Astrocyte (in vitro differentiated cells and primary cell): ENCODE data around the gene PMS1. TPM values are rescaled to one million over a fixed set of nuclear protein-coding genes. Genes with fewer than 3 reads are reported as not detected.

Source experiments
- DNase-seq: peaks from one replicate; pipeline ENCODE4 v3.0.0-alpha.2; 2010; ENCODE audit warnings: low read depth
- FAIRE-seq: peaks from 2 replicates; lab custom pipeline; 2011; peaks lifted over from hg19 to GRCh38; lab: Jason Lieb, UNC
- H2AFZ ChIP-seq: 2 replicates; pipeline ENCODE4 v1.6.0; 2012; ENCODE audit warnings: low read depth, low read length, inconsistent platforms
- H3K27ac ChIP-seq: 2 replicates; pipeline ENCODE4 v1.5.1; 2011; ENCODE audit warnings: low read depth, low read length, inconsistent platforms
- H3K27me3 ChIP-seq: 2 replicates; pipeline ENCODE4 v1.6.0; 2011; ENCODE audit warnings: low read length, inconsistent platforms; ENCODE audit not compliant: insufficient read depth
- H3K36me3 ChIP-seq: 2 replicates; pipeline ENCODE4 v1.5.1; 2011; ENCODE audit warnings: low read length, inconsistent platforms; ENCODE audit not compliant: insufficient read depth
- H3K4me1 ChIP-seq: 2 replicates; pipeline ENCODE4 v1.5.1; 2011; ENCODE audit warnings: low read length, inconsistent platforms; ENCODE audit not compliant: insufficient read depth
- H3K4me2 ChIP-seq: 2 replicates; pipeline ENCODE4 v1.6.0; 2012; ENCODE audit warnings: low read length, inconsistent platforms
- H3K4me3 ChIP-seq: 2 replicates; pipeline ENCODE4 v1.5.1; 2011; ENCODE audit warnings: low read depth, mild to moderate bottlenecking, low read length, inconsistent platforms; ENCODE audit not compliant: insufficient read depth
- H3K79me2 ChIP-seq: 2 replicates; pipeline ENCODE4 v1.6.0; 2012; ENCODE audit warnings: mild to moderate bottlenecking, low read length, inconsistent platforms; ENCODE audit not compliant: insufficient read depth
- H3K9ac ChIP-seq: 2 replicates; pipeline ENCODE4 v1.6.0; 2012; ENCODE audit warnings: mild to moderate bottlenecking, low read length, inconsistent platforms
- H3K9me3 ChIP-seq: 2 replicates; pipeline ENCODE4 v1.5.1; 2012; ENCODE audit warnings: low read depth, mild to moderate bottlenecking, low read length, inconsistent platforms; ENCODE audit not compliant: insufficient read depth
- H4K20me1 ChIP-seq: 2 replicates; pipeline ENCODE4 v1.6.0; 2012; ENCODE audit warnings: low read length, inconsistent platforms; ENCODE audit not compliant: insufficient read depth
- H3K27ac Mint-ChIP-seq: one replicate; pipeline ENCODE4 v1.8.0; 2021; ENCODE audit warnings: mild to moderate bottlenecking, mixed read lengths; ENCODE audit not compliant: unreplicated experiment
- H3K27me3 Mint-ChIP-seq: one replicate; pipeline ENCODE4 v1.8.0; 2021; ENCODE audit warnings: low read depth, mixed read lengths; ENCODE audit not compliant: unreplicated experiment
- H3K36me3 Mint-ChIP-seq: one replicate; pipeline ENCODE4 v1.8.0; 2021; ENCODE audit warnings: low read depth, mixed read lengths; ENCODE audit not compliant: unreplicated experiment
- H3K4me1 Mint-ChIP-seq: one replicate; pipeline ENCODE4 v1.8.0; 2021; ENCODE audit warnings: low read depth, mixed read lengths; ENCODE audit not compliant: unreplicated experiment
- H3K4me3 Mint-ChIP-seq: one replicate; pipeline ENCODE4 v1.8.0; 2021; ENCODE audit warnings: mild to moderate bottlenecking, moderate library complexity, mixed read lengths; ENCODE audit not compliant: unreplicated experiment
- H3K9me3 Mint-ChIP-seq: one replicate; pipeline ENCODE4 v1.8.0; 2021; ENCODE audit warnings: mild to moderate bottlenecking, mixed read lengths; ENCODE audit not compliant: unreplicated experiment
- CTCF ChIP-seq: IDR thresholded peaks from 2 replicates; pipeline ENCODE4 v1.5.1; 2011; ENCODE audit warnings: low read depth, mild to moderate bottlenecking, inconsistent platforms, low read length, moderate library complexity; ENCODE audit not compliant: insufficient read depth
- EZH2 ChIP-seq: IDR thresholded peaks from 2 replicates; pipeline ENCODE4 v1.6.1; 2012; ENCODE audit warnings: mild to moderate bottlenecking, low read length, inconsistent platforms; ENCODE audit not compliant: insufficient read depth
- total RNA-seq: library from RNA; stranded (reverse); gene quantifications from 2 replicates; pipeline ENCODE4 v1.2.1, GENCODE V29; 2021

Gene PMS1
- total RNA-seq, 1 donor from 2014 or later = 27.5 TPM

DNA sequence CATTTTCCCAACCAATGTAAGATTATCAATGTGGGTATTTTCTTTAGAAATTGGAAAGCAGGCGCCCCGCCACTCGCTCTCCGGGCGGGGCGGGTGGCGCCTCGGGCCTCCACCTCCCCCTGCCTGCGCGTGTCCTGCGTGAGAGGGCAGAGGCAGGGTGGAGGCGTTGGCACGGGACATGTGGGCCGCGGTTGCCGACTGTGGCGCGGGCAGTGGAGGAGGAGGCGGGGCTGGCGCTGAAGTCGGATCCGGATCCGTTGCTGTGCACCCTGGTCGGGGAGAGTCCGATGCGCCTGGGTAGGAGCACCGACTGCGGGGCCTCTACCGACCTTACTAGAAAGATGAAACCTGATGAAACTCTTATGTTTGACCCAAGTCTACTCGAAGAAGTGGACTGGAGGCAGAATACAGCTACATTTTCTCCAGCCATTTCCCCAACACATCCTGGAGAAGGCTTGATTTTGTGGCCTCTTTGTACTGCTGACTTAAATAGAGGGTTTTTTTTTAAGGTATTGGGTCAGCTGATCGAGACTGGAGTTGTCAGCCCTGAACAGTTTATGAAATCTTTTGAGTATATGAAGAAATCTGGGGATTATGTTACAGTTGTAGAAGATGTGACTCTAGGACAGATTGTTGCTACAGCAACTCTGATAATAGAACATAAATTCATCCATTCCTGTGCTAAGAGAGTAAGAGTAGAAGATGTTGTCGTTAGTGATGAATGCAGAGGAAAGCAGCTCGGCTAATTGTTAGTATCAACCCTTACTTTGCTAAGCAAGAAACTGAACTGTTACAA lies 37.9 kb downstream of the PMS1 start:
- H3K4me1 ChIP-seq = no peaks in the 10 kb centered on the region
- no peaks in the 10 kb centered on the region for H3K27me3 ChIP-seq
- H3K4me3 ChIP-seq = no peak overlapping the region
- H3K79me2 ChIP-seq = peaks cover 6% of the 10 kb centered on the region
- no peak for TF ChIP-seq EZH2
- no peak for TF ChIP-seq CTCF
- no peak overlapping the region for H3K9ac ChIP-seq
- Mint-ChIP-seq H3K27me3 (no peaks in the 10 kb centered on the region), H3K9me3 (no peaks in the 10 kb centered on the region), H3K4me3 (no peak overlapping the region), H3K27ac (no peak overlapping the region), H3K36me3 (no peaks in the 10 kb centered on the region), H3K4me1 (peaks cover 6% of the 10 kb centered on the region)
- H3K9me3 ChIP-seq = no peaks in the 10 kb centered on the region
- no peak overlapping the region for H3K4me2 ChIP-seq
- DNase-seq = peak; percentile 25
- FAIRE-seq = peak; percentile 88
- no peak overlapping the region for H2AFZ ChIP-seq
- peaks cover 2% of the 10 kb centered on the region for H4K20me1 ChIP-seq
- no peak overlapping the region for H3K27ac ChIP-seq
- no peaks in the 10 kb centered on the region for H3K36me3 ChIP-seq

GRCh38 chr2:189824694-189825396 lies 40.6 kb downstream of the PMS1 start:
- TF ChIP-seq EZH2 (no peak), CTCF (no peak)
- no peak overlapping the region for H3K9ac ChIP-seq
- no peak overlapping the region for H3K4me2 ChIP-seq
- H3K79me2 ChIP-seq = peaks cover 6% of the 10 kb centered on the region
- DNase-seq (no peak), FAIRE-seq (no peak)
- no peaks in the 10 kb centered on the region for H3K9me3 ChIP-seq
- Mint-ChIP-seq H3K27ac (no peak overlapping the region), H3K4me3 (no peak overlapping the region), H3K27me3 (no peaks in the 10 kb centered on the region), H3K9me3 (no peaks in the 10 kb centered on the region), H3K36me3 (no peaks in the 10 kb centered on the region), H3K4me1 (peaks cover 1% of the 10 kb centered on the region)
- H3K36me3 ChIP-seq = no peaks in the 10 kb centered on the region
- no peaks in the 10 kb centered on the region for H3K4me1 ChIP-seq
- H3K4me3 ChIP-seq = no peak overlapping the region
- H2AFZ ChIP-seq = no peak overlapping the region
- no peak overlapping the region for H3K27ac ChIP-seq
- H3K27me3 ChIP-seq = no peaks in the 10 kb centered on the region
- H4K20me1 ChIP-seq = peaks cover 2% of the 10 kb centered on the region
